K562 (cell line): ENCODE measurements around the gene EXOC4. TPM values are rescaled to one million over a fixed set of nuclear protein-coding genes. Genes with fewer than 3 reads are reported as not detected.

Source experiments
- CHCHD3 ChIP-seq: fragments of 250-450 bp; sonication (Bioruptor Pico); IDR thresholded peaks from 2 replicates; pipeline ENCODE4 v2.1.2; 2022; ENCODE audit warnings: mild to moderate bottlenecking
- DMBX1 ChIP-seq: fragments of 250-450 bp; sonication (Bioruptor Pico); IDR thresholded peaks from 2 replicates; pipeline ENCODE4 v1.8.0; 2022; ENCODE audit warnings: inconsistent platforms, mild to moderate bottlenecking, moderate library complexity, borderline replicate concordance
- KDM4B ChIP-seq, 2 experiments: fragments of 450-650 bp in 1 of 2; sonication (generic) in 1 of 2; IDR thresholded peaks; 2 replicates each; pipeline ENCODE4 v1.6.1; 2016 to 2017; ENCODE audit warnings: borderline replicate concordance in 2 of 2, antibody characterized with exemption in 1 of 2, low read depth in 1 of 2, mild to moderate bottlenecking in 1 of 2
- MAFG ChIP-seq: fragments of 450-650 bp; conservative IDR thresholded peaks from 2 replicates; pipeline ENCODE4 v1.6.1; 2016; ENCODE audit warnings: missing genetic modification characterization, missing compliant biosample characterization
- polyA plus RNA-seq, 8 experiments: library from polyadenylated mRNA; depleted of rRNA in 4 of 8; stranded (reverse) in 5 of 8; unstranded in 3 of 8; fragments of >200 nt; fragmentation: Nextera tagmentation in 2 of 8; fragmentation: Illumina TruSeq in 1 of 8; extraction: Ambion mirVana in 2 of 8; extraction: Trizol in 1 of 8; gene quantifications; 2 replicates each; pipeline versions ENCODE4 v1.2.1 to v1.2.3, GENCODE V29; 2011 to 2014; ENCODE audit warnings: inconsistent platforms in 1 of 8, missing spikeins in 1 of 8
- total RNA-seq, 7 experiments: library from RNA; depleted of rRNA in 6 of 7; stranded (reverse); fragments of >200 nt in 6 of 7; fragmentation: Illumina TruSeq in 2 of 7; extraction: Trizol in 2 of 7; gene quantifications; 2 replicates each; pipeline versions ENCODE4 v1.2.1 to v1.2.3, GENCODE V29; 2011 to 2021; ENCODE audit warnings: low replicate concordance in 1 of 7
- TF ChIP-seq, protein P1 (sequence below): fragments of 450-650 bp; IDR thresholded peaks from 2 replicates; pipeline ENCODE4 v1.7.0; 2016; ENCODE audit warnings: borderline replicate concordance
- TF ChIP-seq, protein P2 (sequence below): sonication (generic); IDR thresholded peaks from 2 replicates; pipeline ENCODE4 v1.6.1; 2016
- TF ChIP-seq, protein P3 (sequence below), 2 experiments: fragments of 450-650 bp; IDR thresholded peaks; 2 replicates each; pipeline ENCODE4 v1.6.1; 2018; ENCODE audit warnings: mild to moderate bottlenecking in 2 of 2, low read depth in 1 of 2; ENCODE audit not compliant: partially characterized antibody in 2 of 2

The EXOC4 gene
- total and polyA plus RNA-seq, 9 of the 15 experiments (the other 6 are each of a cell fraction or from before 2014, with no cell fraction given): 18.5 to 73.1 (median 46.6) TPM

DNA sequence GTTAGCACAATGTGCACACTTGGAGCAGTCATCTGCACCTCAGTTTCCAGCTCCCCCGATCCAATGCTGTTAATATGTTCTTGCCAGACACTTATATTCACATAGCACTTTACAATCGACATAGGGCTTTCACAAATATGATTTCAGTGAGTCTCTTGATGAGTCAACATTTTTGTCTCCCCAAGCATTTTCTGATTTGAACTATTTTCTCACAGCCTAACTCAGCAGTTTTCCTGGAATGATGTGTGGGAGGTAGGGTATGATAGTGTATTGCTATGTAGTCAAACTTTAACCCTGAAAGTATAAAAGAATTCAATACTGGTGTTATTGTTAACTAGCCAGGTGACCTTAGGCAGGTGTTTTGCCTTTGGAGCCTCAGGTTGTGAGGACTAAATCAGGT lies 791.8 kb downstream of the EXOC4 start (continued):
- TF ChIP-seq, protein P1, sequence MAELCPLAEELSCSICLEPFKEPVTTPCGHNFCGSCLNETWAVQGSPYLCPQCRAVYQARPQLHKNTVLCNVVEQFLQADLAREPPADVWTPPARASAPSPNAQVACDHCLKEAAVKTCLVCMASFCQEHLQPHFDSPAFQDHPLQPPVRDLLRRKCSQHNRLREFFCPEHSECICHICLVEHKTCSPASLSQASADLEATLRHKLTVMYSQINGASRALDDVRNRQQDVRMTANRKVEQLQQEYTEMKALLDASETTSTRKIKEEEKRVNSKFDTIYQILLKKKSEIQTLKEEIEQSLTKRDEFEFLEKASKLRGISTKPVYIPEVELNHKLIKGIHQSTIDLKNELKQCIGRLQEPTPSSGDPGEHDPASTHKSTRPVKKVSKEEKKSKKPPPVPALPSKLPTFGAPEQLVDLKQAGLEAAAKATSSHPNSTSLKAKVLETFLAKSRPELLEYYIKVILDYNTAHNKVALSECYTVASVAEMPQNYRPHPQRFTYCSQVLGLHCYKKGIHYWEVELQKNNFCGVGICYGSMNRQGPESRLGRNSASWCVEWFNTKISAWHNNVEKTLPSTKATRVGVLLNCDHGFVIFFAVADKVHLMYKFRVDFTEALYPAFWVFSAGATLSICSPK: no peak
- TF ChIP-seq DMBX1 (CRISPR knock-in tag) (no peak), KDM4B (IDR thresholded peaks at IDR 0.05; ENCODE audit: borderline replicate concordance in 2 of 2, low read depth in 1 of 2) (no peak), CHCHD3 (CRISPR knock-in tag) (no peak), MAFG (tag) (peak; percentile 95)
- TF ChIP-seq, protein P2, sequence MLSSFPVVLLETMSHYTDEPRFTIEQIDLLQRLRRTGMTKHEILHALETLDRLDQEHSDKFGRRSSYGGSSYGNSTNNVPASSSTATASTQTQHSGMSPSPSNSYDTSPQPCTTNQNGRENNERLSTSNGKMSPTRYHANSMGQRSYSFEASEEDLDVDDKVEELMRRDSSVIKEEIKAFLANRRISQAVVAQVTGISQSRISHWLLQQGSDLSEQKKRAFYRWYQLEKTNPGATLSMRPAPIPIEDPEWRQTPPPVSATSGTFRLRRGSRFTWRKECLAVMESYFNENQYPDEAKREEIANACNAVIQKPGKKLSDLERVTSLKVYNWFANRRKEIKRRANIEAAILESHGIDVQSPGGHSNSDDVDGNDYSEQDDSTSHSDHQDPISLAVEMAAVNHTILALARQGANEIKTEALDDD: peak; percentile 90
- TF ChIP-seq, protein P3, sequence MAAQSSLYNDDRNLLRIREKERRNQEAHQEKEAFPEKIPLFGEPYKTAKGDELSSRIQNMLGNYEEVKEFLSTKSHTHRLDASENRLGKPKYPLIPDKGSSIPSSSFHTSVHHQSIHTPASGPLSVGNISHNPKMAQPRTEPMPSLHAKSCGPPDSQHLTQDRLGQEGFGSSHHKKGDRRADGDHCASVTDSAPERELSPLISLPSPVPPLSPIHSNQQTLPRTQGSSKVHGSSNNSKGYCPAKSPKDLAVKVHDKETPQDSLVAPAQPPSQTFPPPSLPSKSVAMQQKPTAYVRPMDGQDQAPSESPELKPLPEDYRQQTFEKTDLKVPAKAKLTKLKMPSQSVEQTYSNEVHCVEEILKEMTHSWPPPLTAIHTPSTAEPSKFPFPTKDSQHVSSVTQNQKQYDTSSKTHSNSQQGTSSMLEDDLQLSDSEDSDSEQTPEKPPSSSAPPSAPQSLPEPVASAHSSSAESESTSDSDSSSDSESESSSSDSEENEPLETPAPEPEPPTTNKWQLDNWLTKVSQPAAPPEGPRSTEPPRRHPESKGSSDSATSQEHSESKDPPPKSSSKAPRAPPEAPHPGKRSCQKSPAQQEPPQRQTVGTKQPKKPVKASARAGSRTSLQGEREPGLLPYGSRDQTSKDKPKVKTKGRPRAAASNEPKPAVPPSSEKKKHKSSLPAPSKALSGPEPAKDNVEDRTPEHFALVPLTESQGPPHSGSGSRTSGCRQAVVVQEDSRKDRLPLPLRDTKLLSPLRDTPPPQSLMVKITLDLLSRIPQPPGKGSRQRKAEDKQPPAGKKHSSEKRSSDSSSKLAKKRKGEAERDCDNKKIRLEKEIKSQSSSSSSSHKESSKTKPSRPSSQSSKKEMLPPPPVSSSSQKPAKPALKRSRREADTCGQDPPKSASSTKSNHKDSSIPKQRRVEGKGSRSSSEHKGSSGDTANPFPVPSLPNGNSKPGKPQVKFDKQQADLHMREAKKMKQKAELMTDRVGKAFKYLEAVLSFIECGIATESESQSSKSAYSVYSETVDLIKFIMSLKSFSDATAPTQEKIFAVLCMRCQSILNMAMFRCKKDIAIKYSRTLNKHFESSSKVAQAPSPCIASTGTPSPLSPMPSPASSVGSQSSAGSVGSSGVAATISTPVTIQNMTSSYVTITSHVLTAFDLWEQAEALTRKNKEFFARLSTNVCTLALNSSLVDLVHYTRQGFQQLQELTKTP (IDR thresholded peaks at IDR 0.05; ENCODE audit: low read depth in 1 of 2, partially characterized antibody in 2 of 2): no peak
